ENCODE data around the gene TBL1X.

DNA sequence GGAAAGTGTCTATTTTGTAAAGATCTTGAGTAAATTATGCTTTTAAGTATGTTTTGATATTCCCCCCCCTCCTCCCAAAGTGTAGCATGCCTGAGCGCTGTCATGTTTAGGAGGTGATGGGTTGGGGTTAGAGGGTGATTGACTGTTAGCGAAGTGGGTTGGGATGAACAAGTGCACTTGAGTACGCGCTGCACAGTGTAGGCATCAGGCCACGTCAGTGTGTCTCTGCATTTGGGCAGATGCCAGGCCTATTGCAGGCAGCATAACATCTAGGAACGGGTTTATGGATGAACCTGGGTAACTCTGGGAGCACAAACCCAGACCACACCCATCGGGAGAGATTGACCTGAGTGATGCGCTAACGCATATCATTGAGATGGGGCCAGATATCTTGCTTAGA lies 111.2 kb downstream of the TBL1X start:
- TF ChIP-seq, protein P1, sequence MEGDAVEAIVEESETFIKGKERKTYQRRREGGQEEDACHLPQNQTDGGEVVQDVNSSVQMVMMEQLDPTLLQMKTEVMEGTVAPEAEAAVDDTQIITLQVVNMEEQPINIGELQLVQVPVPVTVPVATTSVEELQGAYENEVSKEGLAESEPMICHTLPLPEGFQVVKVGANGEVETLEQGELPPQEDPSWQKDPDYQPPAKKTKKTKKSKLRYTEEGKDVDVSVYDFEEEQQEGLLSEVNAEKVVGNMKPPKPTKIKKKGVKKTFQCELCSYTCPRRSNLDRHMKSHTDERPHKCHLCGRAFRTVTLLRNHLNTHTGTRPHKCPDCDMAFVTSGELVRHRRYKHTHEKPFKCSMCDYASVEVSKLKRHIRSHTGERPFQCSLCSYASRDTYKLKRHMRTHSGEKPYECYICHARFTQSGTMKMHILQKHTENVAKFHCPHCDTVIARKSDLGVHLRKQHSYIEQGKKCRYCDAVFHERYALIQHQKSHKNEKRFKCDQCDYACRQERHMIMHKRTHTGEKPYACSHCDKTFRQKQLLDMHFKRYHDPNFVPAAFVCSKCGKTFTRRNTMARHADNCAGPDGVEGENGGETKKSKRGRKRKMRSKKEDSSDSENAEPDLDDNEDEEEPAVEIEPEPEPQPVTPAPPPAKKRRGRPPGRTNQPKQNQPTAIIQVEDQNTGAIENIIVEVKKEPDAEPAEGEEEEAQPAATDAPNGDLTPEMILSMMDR (conservative IDR thresholded peaks at IDR 0.05; ENCODE audit: low read length) = no peak
- no peak for TF ChIP-seq EZH2phosphoT487 (IDR thresholded peaks at IDR 0.05; ENCODE audit: borderline replicate concordance, low read depth, low read length)

Data from OCI-LY7 (cell line).